Neural progenitor cell (in vitro differentiated cells): Measurements from ENCODE around the gene TMPRSS9.

Experiments
- EZH2 ChIP-seq: fragments of 200-600 bp; sonication (generic); IDR thresholded peaks from 2 replicates; pipeline ENCODE4 v1.6.1; 2017; ENCODE audit warnings: antibody characterized with exemption, mild to moderate bottlenecking, moderate library complexity
- TF ChIP-seq, protein P1 (sequence below): fragments of 200-600 bp; sonication (generic); IDR thresholded peaks from 2 replicates; pipeline ENCODE4 v1.5.1; 2017; ENCODE audit warnings: antibody characterized with exemption, mild to moderate bottlenecking

DNA sequence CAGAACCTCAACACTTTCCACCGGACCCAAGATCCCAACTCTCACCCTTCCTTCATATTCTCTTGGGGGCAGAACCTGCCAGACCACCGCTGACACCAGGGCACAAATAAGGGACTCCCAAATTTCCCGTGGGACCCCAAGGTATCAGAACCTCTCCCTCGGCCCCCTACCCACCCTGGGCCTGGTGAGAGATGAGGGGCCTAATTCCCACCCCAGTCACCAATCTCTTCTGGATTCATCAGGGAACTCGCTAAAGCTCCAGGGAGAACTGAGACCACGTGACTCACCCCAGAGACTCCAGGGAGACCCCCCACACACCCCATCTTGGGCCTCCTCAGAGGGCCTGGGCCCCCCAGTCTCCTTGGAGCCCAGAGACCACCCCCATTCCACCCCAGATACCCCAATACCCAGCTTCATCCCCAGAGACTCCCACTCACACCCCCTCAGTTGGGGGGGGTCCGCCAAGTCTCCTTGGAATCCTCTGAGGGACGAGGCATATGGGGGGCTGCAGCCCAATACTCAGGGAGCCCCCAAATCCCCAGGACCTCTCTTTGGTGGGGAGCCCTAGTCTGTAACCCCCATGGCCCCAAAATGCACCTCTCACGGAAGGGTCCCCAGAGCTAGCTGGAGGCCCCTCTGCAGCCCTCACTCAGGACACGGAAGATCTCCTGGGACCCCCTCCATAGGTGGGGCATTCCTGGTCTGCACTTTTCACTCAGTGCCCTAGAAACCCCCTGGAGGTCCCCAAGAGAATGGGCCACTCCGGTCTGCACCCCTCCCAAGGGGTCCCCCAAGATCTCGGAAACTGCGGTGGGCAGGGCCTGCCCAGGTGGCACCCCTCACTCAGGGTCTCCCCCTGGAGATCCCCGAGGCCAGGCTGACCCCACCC lies 95.1 kb downstream of the TMPRSS9 start:
- TF ChIP-seq, protein P1, sequence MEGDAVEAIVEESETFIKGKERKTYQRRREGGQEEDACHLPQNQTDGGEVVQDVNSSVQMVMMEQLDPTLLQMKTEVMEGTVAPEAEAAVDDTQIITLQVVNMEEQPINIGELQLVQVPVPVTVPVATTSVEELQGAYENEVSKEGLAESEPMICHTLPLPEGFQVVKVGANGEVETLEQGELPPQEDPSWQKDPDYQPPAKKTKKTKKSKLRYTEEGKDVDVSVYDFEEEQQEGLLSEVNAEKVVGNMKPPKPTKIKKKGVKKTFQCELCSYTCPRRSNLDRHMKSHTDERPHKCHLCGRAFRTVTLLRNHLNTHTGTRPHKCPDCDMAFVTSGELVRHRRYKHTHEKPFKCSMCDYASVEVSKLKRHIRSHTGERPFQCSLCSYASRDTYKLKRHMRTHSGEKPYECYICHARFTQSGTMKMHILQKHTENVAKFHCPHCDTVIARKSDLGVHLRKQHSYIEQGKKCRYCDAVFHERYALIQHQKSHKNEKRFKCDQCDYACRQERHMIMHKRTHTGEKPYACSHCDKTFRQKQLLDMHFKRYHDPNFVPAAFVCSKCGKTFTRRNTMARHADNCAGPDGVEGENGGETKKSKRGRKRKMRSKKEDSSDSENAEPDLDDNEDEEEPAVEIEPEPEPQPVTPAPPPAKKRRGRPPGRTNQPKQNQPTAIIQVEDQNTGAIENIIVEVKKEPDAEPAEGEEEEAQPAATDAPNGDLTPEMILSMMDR: no peak
- TF ChIP-seq EZH2: no peak
